Fibroblast of lung (primary cell): Measurements from ENCODE around the gene DPPA5. TPM values are rescaled to one million over a fixed set of nuclear protein-coding genes. Genes with fewer than 3 reads are reported as not detected.

Experiments
- DNase-seq, 2 donors: peaks; one replicate each; pipeline versions ENCODE4 v3.0.0 to v3.0.0-alpha.2; 2010; ENCODE audit warnings: low read depth in 2 of 2
- H2AFZ ChIP-seq: 2 replicates; pipeline ENCODE4 v1.5.1; 2012; ENCODE audit warnings: low read length, control low read depth, inconsistent platforms
- H3K27ac ChIP-seq: 2 replicates; pipeline ENCODE4 v1.5.1; 2011; ENCODE audit warnings: low read length, control low read depth; ENCODE audit not compliant: insufficient read depth
- H3K27me3 ChIP-seq: 2 replicates; pipeline ENCODE4 v1.5.1; 2011; ENCODE audit warnings: mild to moderate bottlenecking, low read length; ENCODE audit not compliant: control insufficient read depth, insufficient read depth
- H3K36me3 ChIP-seq: 2 replicates; pipeline ENCODE4 v1.5.1; 2011; ENCODE audit warnings: low read length; ENCODE audit not compliant: control insufficient read depth, insufficient read depth
- H3K4me1 ChIP-seq: 2 replicates; pipeline ENCODE4 v1.5.1; 2011; ENCODE audit warnings: low read length; ENCODE audit not compliant: control insufficient read depth, insufficient read depth; ENCODE audit errors: extremely low read depth
- H3K4me2 ChIP-seq: 2 replicates; pipeline ENCODE4 v1.5.1; 2011; ENCODE audit warnings: low read length, control low read depth; ENCODE audit not compliant: insufficient read depth; ENCODE audit errors: extremely low read depth
- H3K4me3 ChIP-seq, 4 experiments: fragments of 200-600 bp in 1 of 4; sonication (generic) in 1 of 4; replicated peaks in 1 of 4; 2 replicates each; pipeline ENCODE4 v1.5.1; 2011 to 2016; ENCODE audit warnings: low read length in 4 of 4, low read depth in 3 of 4, mild to moderate bottlenecking in 3 of 4, control low read depth in 2 of 4, inconsistent platforms in 1 of 4, mixed read lengths in 1 of 4; ENCODE audit not compliant: insufficient read depth in 1 of 4; ENCODE audit errors: control extremely low read depth in 1 of 4
- H3K79me2 ChIP-seq: 2 replicates; pipeline ENCODE4 v1.5.1; 2012; ENCODE audit warnings: mild to moderate bottlenecking, low read length, inconsistent platforms; ENCODE audit not compliant: control insufficient read depth, insufficient read depth
- H3K9ac ChIP-seq: 2 replicates; pipeline ENCODE4 v1.5.1; 2011; ENCODE audit warnings: mild to moderate bottlenecking, low read length, control low read depth; ENCODE audit not compliant: insufficient read depth
- H3K9me3 ChIP-seq: 2 replicates; pipeline ENCODE4 v1.5.1; 2012; ENCODE audit warnings: low read depth, low read length; ENCODE audit not compliant: control insufficient read depth, insufficient read depth
- H4K20me1 ChIP-seq: 2 replicates; pipeline ENCODE4 v1.5.1; 2011; ENCODE audit warnings: low read length; ENCODE audit not compliant: control insufficient read depth, insufficient read depth; ENCODE audit errors: extremely low read depth
- EZH2 ChIP-seq: IDR thresholded peaks from 2 replicates; pipeline ENCODE4 v1.5.1; 2012; ENCODE audit warnings: low read length, control low read depth, mild to moderate bottlenecking; ENCODE audit errors: missing control alignments
- polyA plus RNA-seq, 2 donors: library from polyadenylated mRNA; depleted of rRNA in 1 of 2; stranded (reverse) in 1 of 2; unstranded in 1 of 2; fragments of >200 nt; gene quantifications; 2 replicates each; pipeline ENCODE4 v1.2.1, GENCODE V29; 2011 to 2012; ENCODE audit warnings: missing spikeins in 1 of 2
- total RNA-seq: library from RNA; depleted of rRNA; stranded (reverse); fragments of >200 nt; gene quantifications from 2 replicates; pipeline ENCODE4 v1.2.1, GENCODE V29; 2014
- TF ChIP-seq, protein P1 (sequence below), 2 donors: IDR thresholded peaks in 1 of 2; conservative IDR thresholded peaks in 1 of 2; 1 replicate in 1 of 2; 2 replicates in 1 of 2; pipeline ENCODE4 v1.5.1; 2011 to 2012; ENCODE audit warnings: low read length in 2 of 2, control low read depth in 1 of 2, inconsistent platforms in 1 of 2, low read depth in 1 of 2, mild to moderate bottlenecking in 1 of 2

The DPPA5 gene
- total and polyA plus RNA-seq, 2 donors (not counting 1 experiment from before 2014, with no cell fraction given): not detected

DNA sequence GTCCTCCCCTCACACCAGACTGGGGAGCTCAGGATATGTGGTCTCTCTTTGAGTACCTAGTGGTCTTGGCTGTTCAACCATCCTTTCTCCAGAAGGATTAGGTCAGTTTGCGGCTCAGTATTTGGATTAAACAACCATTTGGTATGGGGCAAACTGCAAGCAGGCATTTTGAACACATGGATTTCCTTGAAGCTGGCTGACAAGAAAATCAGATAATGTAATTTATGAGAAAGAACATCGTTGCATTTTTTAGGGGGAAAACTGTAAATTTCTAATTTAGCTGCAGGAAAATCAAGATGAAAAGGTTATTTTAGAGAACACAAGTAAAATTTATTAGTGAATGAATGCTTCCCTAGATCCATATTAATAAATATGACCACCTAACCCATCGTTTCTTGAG is 25.3 kb downstream of the DPPA5 start:
- H3K27me3 ChIP-seq: no peaks in the 10 kb centered on the region
- no peaks in the 10 kb centered on the region for H4K20me1 ChIP-seq
- no peak overlapping the region for H2AFZ ChIP-seq
- no peaks in the 10 kb centered on the region for H3K9me3 ChIP-seq
- no peaks in the 10 kb centered on the region for H3K4me1 ChIP-seq
- TF ChIP-seq, protein P1, sequence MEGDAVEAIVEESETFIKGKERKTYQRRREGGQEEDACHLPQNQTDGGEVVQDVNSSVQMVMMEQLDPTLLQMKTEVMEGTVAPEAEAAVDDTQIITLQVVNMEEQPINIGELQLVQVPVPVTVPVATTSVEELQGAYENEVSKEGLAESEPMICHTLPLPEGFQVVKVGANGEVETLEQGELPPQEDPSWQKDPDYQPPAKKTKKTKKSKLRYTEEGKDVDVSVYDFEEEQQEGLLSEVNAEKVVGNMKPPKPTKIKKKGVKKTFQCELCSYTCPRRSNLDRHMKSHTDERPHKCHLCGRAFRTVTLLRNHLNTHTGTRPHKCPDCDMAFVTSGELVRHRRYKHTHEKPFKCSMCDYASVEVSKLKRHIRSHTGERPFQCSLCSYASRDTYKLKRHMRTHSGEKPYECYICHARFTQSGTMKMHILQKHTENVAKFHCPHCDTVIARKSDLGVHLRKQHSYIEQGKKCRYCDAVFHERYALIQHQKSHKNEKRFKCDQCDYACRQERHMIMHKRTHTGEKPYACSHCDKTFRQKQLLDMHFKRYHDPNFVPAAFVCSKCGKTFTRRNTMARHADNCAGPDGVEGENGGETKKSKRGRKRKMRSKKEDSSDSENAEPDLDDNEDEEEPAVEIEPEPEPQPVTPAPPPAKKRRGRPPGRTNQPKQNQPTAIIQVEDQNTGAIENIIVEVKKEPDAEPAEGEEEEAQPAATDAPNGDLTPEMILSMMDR (conservative IDR thresholded peaks at IDR 0.05 in 1 of 2, IDR thresholded peaks at IDR 0.05 in 1 of 2; ENCODE audit: low read depth in 1 of 2, low read length in 2 of 2): no peak
- no peak overlapping the region for H3K27ac ChIP-seq
- DNase-seq: no peak
- no peaks in the 10 kb centered on the region for H3K79me2 ChIP-seq
- no peak overlapping the region for H3K4me3 ChIP-seq
- no peaks in the 10 kb centered on the region for H3K36me3 ChIP-seq
- no peak overlapping the region for H3K9ac ChIP-seq
- no peak overlapping the region for H3K4me2 ChIP-seq

DNA sequence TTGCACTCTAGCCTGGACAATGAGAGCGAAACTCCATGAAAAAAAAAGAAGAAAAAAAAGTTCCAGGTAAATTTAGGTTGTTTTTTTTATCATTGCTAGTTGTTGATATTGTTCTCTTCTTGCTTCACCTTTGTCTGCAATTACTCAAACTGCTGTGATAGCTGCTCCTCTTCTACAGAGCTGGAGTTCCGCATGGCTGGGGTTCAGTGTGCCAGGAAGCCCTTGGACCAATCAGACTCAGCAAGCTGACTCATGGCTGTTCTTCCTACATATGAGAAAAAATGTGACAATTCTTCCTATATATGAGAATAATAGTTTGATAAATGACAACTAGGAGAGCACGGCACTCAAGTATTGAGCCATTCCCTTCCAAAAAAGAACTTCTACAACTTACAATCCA is 28.4 kb downstream of the DPPA5 start:
- H3K4me3 ChIP-seq: no peak overlapping the region
- DNase-seq: no peak
- H4K20me1 ChIP-seq: no peaks in the 10 kb centered on the region
- no peak overlapping the region for H3K27ac ChIP-seq
- H3K36me3 ChIP-seq: no peaks in the 10 kb centered on the region
- no peak overlapping the region for H3K9ac ChIP-seq
- TF ChIP-seq, protein P1 (conservative IDR thresholded peaks at IDR 0.05 in 1 of 2, IDR thresholded peaks at IDR 0.05 in 1 of 2; ENCODE audit: low read depth in 1 of 2, low read length in 2 of 2): no peak
- TF ChIP-seq EZH2: no peak
- H2AFZ ChIP-seq: no peak overlapping the region
- H3K4me1 ChIP-seq: no peaks in the 10 kb centered on the region
- H3K27me3 ChIP-seq: no peaks in the 10 kb centered on the region
- no peaks in the 10 kb centered on the region for H3K9me3 ChIP-seq
- H3K79me2 ChIP-seq: no peaks in the 10 kb centered on the region
- no peak overlapping the region for H3K4me2 ChIP-seq

DNA sequence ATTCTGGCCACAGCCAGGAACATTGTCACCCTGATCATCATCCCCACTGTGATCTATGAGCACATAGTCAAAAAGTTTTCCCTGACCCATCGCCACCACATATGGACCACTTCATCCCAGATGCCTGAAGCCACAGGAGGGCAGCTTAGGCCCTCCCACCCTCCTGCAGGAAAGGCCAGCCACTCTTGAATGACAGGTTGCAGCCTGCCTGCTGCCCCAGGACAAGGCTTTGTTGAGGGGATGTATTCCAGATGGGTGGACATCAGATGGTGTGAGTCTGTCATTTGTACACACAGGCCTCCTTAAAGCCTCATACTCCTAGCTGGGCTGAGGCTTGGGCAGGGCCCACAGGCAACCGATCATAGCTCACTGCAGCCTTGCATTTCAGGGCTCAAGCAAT is 30.8 kb downstream of the DPPA5 start:
- no peaks in the 10 kb centered on the region for H3K27me3 ChIP-seq
- H3K9ac ChIP-seq: no peak overlapping the region
- TF ChIP-seq, protein P1 (conservative IDR thresholded peaks at IDR 0.05 in 1 of 2, IDR thresholded peaks at IDR 0.05 in 1 of 2; ENCODE audit: low read depth in 1 of 2, low read length in 2 of 2): no peak
- no peak for TF ChIP-seq EZH2
- no peaks in the 10 kb centered on the region for H3K36me3 ChIP-seq
- no peak for DNase-seq
- no peak overlapping the region for H3K4me2 ChIP-seq
- H3K4me1 ChIP-seq: no peaks in the 10 kb centered on the region
- no peaks in the 10 kb centered on the region for H4K20me1 ChIP-seq
- no peaks in the 10 kb centered on the region for H3K9me3 ChIP-seq
- no peaks in the 10 kb centered on the region for H3K79me2 ChIP-seq
- no peak overlapping the region for H3K27ac ChIP-seq
- H3K4me3 ChIP-seq: no peak overlapping the region
- H2AFZ ChIP-seq: no peak overlapping the region
